ENCODE results near the gene DNTT. TPM values are rescaled to one million over a fixed set of nuclear protein-coding genes. Genes with fewer than 3 reads are reported as not detected.

DNTT gene
- polyA plus RNA-seq, 2 of the 4 experiments (the other 2 are of a cell fraction), result not detected

DNA sequence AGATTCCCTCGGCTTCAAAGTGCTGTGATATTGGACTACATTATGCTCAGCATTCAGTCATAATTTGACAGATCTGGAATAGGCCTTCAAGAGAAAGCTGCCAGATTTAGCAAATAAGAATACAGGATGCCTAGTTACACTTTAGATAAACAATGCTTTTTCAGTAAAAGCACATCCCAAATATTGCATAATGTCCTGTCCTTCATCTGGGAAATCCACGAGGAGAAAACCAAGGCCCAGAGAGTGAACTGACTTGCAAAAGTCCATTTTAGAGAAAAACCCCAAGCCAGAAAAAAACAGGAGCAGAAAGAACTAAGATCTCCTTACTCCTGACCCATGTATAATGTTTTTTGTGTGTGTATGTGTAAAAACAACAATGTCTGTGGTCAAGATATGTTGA is 20.9 kb upstream of the DNTT start:
- ATAC-seq (no peak), DNase-seq (ENCODE audit: low read depth in 1 of 2, low spot score in 1 of 2) (no peak), FAIRE-seq (no peak)
- WGBS (ENCODE audit: missing lambda C conversion rate), result 26% methylated on average over 2 of the region's 2 CpGs
- POLR2A ChIA-PET, result no interaction called here
- H3K4me1 ChIP-seq, result peaks cover 12% of the 10 kb centered on the region
- TF ChIP-seq MAFK (IDR thresholded peaks at IDR 0.05; ENCODE audit: partially characterized antibody), result no peak
- no peak overlapping the region for H3K27ac ChIP-seq
- CTCF ChIA-PET, result interaction anchor here (1.0 kb wide), 1 partner anchor 10 kb away, joined by 3 read pairs; no protein-coding TSS in a partner anchor
- no peak overlapping the region for H3K4me3 ChIP-seq
- H3K4me2 ChIP-seq, result no peak overlapping the region
- H3K9me3 ChIP-seq, result no peaks in the 10 kb centered on the region

DNA sequence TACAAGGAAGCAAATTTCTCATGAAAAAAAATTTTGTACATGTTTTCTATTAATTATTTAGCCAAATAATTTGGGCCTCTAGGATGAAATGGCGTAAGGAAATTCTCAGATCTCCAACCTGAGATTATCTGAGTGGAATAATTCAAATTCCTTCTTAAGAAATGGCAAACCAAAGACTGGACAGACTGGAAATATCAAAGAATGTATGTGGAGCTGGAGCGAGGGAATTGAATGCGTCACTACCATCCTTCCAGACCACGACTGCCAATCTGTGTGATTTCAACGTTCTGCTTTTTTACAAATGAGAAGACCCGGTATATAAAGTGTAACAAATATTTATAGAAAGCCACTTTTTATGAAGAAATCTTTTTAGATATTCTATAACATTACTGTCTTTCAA is 20.5 kb upstream of the DNTT start:
- TF ChIP-seq MAFK (IDR thresholded peaks at IDR 0.05; ENCODE audit: partially characterized antibody), result no peak
- TF ChIP-seq CEBPB (IDR thresholded peaks at IDR 0.05), result no peak
- no peak for TF ChIP-seq NPAS2 (CRISPR knock-in tag; IDR thresholded peaks at IDR 0.05; ENCODE audit: borderline replicate concordance)
- ChIA-PET CTCF (interaction anchor here (1.0 to 1.5 kb wide), 2 partner anchors 9 to 10 kb away, joined by 3 to 4 read pairs; no protein-coding TSS in a partner anchor), POLR2A (no interaction called here)
- Histone ChIP-seq H3K4me2 (no peak overlapping the region), H3K9me3 (no peaks in the 10 kb centered on the region), H3K27ac (no peak overlapping the region), H3K4me3 (no peak overlapping the region), H3K4me1 (peaks cover 12% of the 10 kb centered on the region)
- ATAC-seq (no peak), DNase-seq (ENCODE audit: low read depth in 1 of 2, low spot score in 1 of 2) (no peak), FAIRE-seq (no peak)
- 70% methylated on average over 6 of the region's 6 CpGs for WGBS (ENCODE audit: missing lambda C conversion rate)

DNA sequence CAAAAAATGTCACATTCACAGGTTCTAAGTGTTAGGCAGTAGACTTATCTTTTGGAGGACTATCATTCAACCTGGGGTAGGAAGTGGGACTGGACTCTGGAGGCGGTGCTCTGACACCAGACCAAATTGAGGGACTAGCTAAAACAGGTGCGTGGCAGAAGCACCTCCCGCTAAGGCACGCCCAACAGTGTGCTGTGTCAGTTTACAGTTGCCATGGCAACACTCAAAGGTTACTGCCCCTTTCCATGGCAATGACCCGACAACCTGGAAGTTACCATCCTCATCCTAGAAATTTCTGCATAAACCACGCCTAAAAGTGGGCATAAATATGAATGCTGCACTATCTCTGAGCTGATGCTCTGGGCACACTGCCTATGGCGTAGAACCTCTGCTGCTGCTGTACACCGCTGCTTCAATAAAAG is 18.9 kb upstream of the DNTT start:
- no peak for TF ChIP-seq RFX5 (IDR thresholded peaks at IDR 0.05)
- no peak for TF ChIP-seq EP300 (IDR thresholded peaks at IDR 0.05)
- TF ChIP-seq, protein P1, sequence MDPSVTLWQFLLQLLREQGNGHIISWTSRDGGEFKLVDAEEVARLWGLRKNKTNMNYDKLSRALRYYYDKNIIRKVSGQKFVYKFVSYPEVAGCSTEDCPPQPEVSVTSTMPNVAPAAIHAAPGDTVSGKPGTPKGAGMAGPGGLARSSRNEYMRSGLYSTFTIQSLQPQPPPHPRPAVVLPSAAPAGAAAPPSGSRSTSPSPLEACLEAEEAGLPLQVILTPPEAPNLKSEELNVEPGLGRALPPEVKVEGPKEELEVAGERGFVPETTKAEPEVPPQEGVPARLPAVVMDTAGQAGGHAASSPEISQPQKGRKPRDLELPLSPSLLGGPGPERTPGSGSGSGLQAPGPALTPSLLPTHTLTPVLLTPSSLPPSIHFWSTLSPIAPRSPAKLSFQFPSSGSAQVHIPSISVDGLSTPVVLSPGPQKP (IDR thresholded peaks at IDR 0.05; ENCODE audit: low read depth, low read length), result no peak
- TF ChIP-seq, protein P2, sequence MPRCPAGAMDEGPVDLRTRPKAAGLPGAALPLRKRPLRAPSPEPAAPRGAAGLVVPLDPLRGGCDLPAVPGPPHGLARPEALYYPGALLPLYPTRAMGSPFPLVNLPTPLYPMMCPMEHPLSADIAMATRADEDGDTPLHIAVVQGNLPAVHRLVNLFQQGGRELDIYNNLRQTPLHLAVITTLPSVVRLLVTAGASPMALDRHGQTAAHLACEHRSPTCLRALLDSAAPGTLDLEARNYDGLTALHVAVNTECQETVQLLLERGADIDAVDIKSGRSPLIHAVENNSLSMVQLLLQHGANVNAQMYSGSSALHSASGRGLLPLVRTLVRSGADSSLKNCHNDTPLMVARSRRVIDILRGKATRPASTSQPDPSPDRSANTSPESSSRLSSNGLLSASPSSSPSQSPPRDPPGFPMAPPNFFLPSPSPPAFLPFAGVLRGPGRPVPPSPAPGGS (IDR thresholded peaks at IDR 0.05), result no peak
- TF ChIP-seq RCOR1 (IDR thresholded peaks at IDR 0.05; ENCODE audit: low read depth, low read length), result no peak
- no peak for TF ChIP-seq RAD21 (conservative IDR thresholded peaks at IDR 0.05 in 1 of 2, IDR thresholded peaks at IDR 0.05 in 1 of 2)
- no peak for TF ChIP-seq TFCP2L1 (CRISPR knock-in tag; IDR thresholded peaks at IDR 0.05)
- TF ChIP-seq HEYL (CRISPR knock-in tag; IDR thresholded peaks at IDR 0.05), result no peak
- TF ChIP-seq HOXB5 (CRISPR knock-in tag; IDR thresholded peaks at IDR 0.05), result no peak
- TF ChIP-seq, protein P3, sequence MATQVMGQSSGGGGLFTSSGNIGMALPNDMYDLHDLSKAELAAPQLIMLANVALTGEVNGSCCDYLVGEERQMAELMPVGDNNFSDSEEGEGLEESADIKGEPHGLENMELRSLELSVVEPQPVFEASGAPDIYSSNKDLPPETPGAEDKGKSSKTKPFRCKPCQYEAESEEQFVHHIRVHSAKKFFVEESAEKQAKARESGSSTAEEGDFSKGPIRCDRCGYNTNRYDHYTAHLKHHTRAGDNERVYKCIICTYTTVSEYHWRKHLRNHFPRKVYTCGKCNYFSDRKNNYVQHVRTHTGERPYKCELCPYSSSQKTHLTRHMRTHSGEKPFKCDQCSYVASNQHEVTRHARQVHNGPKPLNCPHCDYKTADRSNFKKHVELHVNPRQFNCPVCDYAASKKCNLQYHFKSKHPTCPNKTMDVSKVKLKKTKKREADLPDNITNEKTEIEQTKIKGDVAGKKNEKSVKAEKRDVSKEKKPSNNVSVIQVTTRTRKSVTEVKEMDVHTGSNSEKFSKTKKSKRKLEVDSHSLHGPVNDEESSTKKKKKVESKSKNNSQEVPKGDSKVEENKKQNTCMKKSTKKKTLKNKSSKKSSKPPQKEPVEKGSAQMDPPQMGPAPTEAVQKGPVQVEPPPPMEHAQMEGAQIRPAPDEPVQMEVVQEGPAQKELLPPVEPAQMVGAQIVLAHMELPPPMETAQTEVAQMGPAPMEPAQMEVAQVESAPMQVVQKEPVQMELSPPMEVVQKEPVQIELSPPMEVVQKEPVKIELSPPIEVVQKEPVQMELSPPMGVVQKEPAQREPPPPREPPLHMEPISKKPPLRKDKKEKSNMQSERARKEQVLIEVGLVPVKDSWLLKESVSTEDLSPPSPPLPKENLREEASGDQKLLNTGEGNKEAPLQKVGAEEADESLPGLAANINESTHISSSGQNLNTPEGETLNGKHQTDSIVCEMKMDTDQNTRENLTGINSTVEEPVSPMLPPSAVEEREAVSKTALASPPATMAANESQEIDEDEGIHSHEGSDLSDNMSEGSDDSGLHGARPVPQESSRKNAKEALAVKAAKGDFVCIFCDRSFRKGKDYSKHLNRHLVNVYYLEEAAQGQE (IDR thresholded peaks at IDR 0.05), result no peak
- TF ChIP-seq, protein P4, sequence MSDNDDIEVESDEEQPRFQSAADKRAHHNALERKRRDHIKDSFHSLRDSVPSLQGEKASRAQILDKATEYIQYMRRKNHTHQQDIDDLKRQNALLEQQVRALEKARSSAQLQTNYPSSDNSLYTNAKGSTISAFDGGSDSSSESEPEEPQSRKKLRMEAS (IDR thresholded peaks at IDR 0.05), result no peak
- peaks cover 12% of the 10 kb centered on the region for H3K4me1 ChIP-seq
- H3K9me3 ChIP-seq, result no peaks in the 10 kb centered on the region
- H3K4me2 ChIP-seq, result no peak overlapping the region
- FAIRE-seq, result no peak
- ChIA-PET POLR2A (no interaction called here), CTCF (interaction anchor here (1.1 to 3.1 kb wide), 3 partner anchors 9 to 269 kb away, joined by 3 to 15 read pairs (median 4); no protein-coding TSS in a partner anchor)
- WGBS (ENCODE audit: missing lambda C conversion rate), result 63% methylated on average over 8 of the region's 8 CpGs
- no peak for DNase-seq (ENCODE audit: low read depth in 1 of 2, low spot score in 1 of 2)
- no peak overlapping the region for H3K4me3 ChIP-seq
- no peak overlapping the region for H3K27ac ChIP-seq
- ATAC-seq, result no peak

Measured in A549 (cell line).